ENCODE measurements around the gene ZNF354C. TPM values are rescaled to one million over a fixed set of nuclear protein-coding genes. Genes with fewer than 3 reads are reported as not detected.
"Not testable (repeated sequence)": the region's sequence is repeated elsewhere in the genome, so short reads cannot be mapped to it uniquely, and the experiment has no call there.

The ZNF354C gene
- 1.1 and 1.6 TPM in 2 replicates for total RNA-seq (2014; rRNA removed; shearing (Covaris generic))
- 1.4 and 1.7 TPM in 2 replicates for polyA plus RNA-seq (2014; cell fraction: nucleus; rRNA removed)

DNA sequence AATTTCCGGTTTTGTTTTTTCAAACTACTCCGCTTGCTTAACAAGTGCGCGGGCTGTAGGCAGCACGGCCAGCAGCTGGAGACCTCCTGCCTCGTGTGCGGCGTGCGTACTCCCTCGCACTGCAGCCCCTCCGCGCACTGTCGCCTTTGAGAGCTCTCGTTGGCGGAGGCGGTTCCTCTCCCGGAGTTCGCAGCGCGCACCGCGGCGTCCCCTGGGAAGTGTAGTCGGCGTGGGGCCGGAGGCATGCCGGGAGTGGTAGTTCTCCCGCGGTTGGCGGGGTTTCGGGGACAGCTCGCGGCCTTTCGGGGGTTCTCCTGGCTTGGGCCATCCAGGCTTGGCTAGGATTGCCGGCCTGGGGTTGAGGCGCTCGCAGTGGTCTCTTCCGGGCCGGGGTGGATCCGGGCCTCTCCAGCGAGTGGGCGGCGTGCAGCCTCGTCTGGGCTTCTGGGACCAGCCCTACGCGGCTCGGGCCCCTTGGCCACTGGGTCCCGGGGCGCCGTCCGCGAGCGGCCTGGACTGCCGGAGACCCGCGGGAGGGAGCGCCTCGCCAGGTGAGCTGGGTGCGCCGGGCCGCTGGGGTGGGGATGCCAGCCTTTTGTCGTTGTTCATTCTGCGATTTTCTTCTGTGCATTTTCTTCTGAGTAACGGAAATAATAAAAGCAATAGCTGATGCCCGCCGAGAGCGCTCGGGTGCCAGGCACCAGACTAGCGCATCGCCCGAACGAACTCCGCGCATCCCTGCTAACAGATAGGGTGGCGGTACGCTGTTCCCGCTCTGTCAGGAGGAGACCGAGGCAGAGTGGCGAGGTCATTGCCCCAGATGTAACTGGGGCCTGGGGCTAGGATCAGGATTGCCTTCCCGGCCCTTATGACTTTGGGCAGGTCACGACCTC is at the start of gene ZNF354C:
Gene ZNF354C (plus strand): TSS at position 258 of the 893 bp plus-strand sequence. CDS start 1,696 bp downstream, outside the sequence.
- DNase-seq (ENCODE audit: extremely low read depth, low read depth): peak; percentile 40

DNA sequence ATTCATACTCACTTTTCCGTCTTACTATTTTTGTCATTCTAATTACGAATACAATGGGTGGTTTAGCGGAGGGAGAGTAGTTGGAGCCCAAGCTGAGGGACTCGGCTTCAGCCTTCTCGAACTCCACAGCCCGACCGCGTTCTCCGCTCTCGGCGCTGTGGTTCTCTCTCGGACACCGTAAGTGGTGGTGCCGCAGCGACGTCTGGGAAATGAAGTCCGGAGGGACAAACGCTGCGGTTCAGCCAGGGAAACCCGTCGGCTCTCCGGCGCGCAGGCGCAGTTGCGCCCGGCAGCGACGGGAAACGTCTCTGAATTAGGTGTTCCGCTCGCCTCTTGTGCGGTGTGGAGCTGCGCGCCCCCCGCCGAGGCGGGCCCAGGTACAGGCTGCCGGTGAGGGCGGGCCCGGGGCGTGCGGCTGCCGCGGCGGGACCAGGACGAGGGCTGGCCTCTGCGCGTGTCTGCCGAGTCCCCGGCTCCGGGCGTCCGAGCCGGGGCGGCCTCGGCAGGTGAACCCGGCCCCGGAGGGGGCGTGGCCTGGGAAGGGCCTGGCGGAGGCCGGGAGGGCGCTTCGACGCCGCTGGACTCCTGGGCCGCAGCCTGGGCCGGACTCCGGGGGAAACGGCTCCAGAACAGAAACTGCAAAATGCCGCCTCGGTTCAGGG is 36.5 kb upstream of the ZNF354C start, which contains the start of gene ZNF879:
Gene ZNF879 (plus strand): TSS at position 277 of the 662 bp plus-strand sequence. CDS start 1,201 bp downstream, outside the sequence.
- peak; percentile 85 for DNase-seq (ENCODE audit: extremely low read depth, low read depth)

DNA sequence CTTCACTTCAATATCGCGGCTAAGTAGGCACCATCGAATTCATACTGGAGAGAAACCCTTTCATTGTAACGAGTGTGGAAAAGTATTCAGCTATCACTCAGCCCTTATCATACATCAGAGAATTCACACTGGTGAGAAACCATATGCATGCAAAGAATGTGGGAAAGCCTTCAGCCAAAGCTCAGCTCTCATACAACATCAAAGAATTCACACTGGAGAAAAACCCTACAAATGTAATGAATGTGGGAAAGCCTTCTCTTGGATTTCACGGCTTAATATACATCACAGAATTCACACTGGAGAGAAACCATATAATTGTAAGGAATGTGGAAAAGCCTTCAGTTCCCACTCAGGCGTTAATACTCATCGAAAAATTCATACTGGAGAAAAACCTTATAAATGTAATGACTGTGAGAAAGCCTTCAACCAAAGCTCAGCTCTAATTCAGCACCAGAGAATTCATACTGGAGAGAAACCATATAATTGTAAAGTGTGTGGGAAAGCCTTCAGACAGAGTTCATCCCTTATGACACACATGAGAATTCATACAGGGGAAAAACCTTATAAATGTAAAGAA is 27.1 kb upstream of the ZNF354C start:
- DNase-seq (ENCODE audit: extremely low read depth, low read depth): no peak

DNA sequence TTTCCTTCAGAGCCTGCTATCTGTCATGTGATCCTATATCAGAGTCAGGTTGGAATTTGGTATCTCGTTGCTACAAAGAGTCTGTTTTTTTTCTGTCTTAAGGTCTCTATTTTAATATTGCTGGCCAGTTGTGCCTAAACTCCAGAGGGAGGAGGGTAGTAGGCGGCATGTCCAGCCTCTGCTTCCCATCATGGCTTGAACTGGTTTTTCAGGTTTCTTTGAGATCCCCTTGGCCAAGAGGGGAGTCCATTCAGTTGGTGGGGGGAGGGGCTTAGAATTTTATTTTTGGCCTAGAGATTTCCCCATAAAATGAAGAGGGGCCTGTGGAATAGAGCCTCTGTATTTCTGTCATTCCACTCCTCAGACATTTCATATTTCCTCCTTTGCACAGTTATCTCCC is 15.4 kb upstream of the ZNF354C start:
- no peak for DNase-seq (ENCODE audit: extremely low read depth, low read depth)

DNA sequence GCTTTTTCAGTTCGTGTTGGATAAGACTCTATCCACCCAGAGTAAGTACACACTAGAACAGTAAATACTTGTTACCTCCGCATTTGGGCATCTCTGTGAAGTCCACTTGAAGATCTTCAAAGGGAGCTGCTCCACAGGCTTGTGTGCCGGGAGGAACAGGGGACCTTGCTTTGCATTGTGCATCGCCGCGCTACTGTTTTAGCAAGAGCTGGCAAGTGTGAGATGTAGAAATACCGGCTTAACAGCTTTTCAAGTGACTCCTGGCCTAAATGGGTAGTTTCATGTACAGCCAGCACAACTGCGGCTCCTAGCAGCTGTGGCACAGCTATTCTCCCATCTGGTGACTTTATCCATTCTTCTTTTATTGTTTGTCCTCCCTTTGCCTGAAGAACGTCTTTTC is 8.4 kb upstream of the ZNF354C start:
- DNase-seq (ENCODE audit: extremely low read depth, low read depth): no peak

DNA sequence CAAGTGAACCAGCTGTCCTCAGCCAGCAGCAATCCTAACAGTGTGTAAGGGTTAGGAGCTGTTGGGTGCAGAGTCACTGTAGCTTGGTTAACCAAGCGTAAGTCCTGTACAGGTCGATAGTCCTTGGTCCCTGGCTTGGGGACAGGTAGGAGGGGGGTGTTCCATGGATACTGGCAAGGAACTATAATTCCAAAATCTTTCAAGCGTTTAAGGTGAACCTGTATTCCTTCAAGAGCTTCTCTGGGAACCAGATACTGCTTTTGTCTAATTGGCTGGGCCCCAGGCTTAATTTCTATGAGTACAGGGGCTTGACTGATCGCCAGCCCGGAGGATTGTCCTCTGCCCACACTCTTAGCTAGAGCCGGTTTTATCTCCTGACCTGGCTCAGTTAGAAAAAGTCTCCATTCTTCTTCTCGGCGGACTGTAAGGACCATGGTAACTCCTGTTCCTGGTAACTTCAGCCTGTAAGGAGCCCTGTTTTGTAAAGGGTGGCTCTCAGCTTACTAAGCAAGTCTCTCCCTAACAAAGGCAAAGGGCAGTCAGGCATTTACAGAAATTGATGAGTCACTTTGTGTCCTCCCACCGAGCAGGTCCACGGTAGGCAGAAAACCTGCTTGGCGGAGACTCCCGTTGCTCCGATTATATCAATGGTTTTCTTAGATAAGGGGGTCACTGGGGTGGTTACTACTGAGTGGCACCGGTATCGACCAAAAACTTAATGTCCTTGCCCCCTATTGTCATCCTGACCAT is 6.0 kb upstream of the ZNF354C start:
- no peak for DNase-seq (ENCODE audit: extremely low read depth, low read depth)

DNA sequence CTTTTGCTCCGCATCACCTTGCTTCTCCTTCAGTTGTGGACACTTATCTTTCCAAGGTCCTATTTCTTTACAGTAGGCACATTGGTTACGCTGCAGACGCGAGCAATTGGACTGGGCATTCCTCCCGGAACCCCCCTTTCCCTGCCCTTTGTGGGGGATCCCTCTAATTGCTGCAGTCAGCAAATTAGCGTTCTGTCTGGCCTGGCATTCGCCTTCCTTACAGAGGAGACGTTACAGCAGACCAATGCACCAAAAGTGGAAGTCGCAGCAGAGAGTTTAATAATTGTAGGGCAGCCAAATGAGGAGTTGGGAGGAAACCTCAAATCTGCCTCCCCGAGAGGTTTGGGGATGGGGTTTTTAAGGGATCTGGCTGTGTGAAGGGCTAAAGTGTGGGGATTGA is 5.3 kb upstream of the ZNF354C start:
- no peak for DNase-seq (ENCODE audit: extremely low read depth, low read depth)

DNA sequence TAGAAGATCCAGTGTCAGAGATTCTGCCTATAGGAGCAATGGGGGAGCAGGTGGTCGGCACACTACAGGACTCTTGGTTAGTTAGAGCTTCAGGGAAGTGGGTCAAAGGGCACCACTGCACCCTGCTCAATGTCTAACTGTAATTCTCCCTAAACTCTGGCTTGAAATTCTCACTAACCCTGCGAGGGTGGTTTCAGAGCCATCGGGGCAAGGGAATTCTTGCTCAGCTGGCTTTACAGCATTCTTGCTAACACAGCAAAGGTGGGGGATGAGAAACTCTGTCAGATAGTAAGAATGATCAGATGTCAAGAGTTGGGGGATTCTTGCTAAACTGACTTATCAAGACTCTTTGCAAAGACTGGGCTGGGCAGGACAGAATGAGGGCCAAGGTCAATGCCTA is 4.7 kb upstream of the ZNF354C start:
- no peak for DNase-seq (ENCODE audit: extremely low read depth, low read depth)

DNA sequence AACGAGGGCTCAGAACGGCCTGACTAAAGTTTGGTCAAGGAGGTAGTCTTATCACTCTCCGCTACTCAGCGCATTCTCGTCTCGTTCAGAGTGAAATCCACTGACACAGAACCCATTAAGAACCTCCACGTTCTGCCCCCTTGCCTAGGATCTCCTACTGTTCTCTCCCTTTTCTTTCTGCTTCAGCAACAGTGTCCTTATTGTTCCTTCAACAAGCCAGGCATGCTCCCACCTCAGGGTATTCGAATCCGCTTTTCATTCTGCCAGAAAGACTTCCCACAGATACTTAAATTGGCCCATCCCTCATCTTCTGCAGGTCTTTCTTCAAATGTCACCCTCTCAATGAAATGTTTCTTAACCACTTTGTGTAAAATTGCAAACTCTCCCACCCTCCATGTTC is 4.3 kb upstream of the ZNF354C start:
- no peak for DNase-seq (ENCODE audit: extremely low read depth, low read depth)

DNA sequence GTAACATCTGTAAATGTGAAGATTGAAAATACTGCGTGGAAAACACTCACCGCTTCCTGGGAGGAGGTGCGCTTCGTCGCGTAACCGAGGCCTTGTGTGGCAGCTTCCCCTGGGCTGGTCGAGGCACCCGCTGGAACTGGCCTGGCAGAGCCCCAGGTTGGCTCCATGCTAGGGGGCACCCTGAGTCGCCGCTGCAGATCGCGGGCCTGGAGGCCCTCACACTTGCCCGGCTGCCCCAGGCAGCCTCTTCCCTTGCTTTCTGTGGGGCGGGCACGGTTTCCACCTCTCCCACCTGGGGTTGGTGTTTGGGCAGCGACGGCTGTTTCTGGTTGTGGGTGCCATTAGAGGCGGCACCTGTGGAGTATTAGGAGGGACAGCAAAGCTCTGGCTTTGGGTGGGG is 852 bp downstream of the ZNF354C start:
- DNase-seq (ENCODE audit: extremely low read depth, low read depth): no peak

DNA sequence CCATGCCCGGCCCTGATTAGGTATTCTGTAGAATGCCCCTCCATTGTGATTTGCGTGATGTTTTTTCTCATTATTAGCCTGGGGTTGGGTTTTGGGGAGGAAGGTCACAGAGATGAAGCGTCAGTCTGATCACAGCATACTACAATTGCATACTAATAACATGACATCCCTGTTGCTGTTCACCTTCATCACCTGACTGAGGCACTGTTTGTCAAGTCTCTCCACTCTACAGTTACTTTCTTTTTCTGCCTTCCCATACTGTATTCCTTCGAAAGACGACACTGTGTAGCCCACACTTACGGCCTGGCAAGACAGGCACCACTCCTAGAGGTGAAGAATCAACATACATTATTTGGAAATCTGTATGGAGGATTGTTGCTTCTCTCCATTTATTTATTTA is 5.5 kb downstream of the ZNF354C start:
- DNase-seq (ENCODE audit: extremely low read depth, low read depth): no peak

DNA sequence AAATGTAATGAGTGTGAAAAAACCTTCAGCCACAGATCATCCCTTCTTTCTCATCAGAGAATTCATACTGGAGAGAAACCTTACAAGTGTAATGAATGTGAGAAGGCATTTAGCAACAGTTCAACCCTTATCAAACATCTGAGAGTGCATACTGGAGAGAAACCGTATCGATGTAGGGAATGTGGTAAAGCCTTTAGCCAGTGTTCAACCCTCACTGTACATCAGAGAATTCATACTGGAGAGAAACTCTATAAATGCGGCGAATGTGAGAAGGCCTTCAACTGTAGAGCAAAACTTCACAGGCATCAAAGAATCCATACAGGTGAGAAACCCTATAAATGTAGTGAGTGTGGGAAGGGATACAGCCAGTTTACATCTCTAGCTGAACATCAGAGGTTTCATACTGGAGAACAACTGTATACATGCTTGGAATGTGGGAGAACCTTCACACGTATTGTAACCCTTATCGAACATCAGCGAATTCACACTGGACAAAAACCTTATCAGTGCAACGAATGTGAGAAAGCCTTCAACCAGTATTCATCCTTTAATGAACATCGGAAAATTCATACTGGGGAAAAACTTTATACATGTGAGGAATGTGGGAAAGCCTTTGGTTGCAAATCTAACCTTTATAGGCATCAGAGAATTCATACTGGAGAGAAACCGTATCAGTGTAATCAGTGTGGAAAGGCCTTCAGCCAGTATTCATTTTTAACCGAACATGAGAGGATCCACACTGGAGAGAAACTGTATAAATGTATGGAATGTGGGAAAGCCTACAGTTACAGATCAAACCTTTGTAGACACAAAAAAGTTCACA is 19.2 kb downstream of the ZNF354C start:
- DNase-seq (ENCODE audit: extremely low read depth, low read depth): no peak

DNA sequence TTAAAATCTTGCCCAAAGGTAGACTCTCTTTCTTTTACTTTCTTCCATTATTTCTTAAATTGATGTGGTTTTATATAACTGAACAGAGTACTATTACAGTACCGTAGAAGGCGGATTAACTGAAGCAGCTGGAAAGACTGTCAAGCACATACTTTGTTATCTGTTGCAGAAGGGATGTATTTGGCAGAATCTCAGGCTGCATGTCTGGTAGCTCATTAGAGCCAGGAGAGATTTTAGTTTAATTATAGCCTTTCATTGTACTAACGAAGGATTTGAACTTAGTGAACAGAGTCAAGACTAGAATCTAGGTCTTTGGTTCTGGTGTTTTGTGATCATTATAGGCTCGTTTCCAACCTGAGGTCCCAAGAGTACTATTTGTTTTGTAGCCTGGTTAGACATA is 20.6 kb downstream of the ZNF354C start:
- DNase-seq (ENCODE audit: extremely low read depth, low read depth): no peak

DNA sequence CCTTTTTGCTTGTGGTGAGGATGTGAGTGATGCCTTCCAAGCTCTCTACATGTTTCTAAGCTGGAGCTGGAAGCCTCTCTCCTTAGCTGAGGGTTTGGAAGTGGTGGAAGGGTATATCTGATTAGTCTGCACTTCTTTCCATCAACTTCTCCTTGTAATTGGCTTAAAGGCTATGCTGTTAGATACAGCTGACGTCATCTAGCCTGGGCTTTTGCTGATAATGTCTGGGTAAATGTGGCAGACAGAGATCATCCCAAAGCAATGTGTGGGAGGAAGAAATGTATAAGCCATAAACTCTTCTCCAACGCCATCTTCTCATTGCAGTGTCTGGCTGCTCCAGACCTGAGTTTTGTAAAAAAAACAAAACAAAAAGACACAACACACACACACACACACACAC is 29.3 kb downstream of the ZNF354C start:
- DNase-seq (ENCODE audit: extremely low read depth, low read depth): no peak

DNA sequence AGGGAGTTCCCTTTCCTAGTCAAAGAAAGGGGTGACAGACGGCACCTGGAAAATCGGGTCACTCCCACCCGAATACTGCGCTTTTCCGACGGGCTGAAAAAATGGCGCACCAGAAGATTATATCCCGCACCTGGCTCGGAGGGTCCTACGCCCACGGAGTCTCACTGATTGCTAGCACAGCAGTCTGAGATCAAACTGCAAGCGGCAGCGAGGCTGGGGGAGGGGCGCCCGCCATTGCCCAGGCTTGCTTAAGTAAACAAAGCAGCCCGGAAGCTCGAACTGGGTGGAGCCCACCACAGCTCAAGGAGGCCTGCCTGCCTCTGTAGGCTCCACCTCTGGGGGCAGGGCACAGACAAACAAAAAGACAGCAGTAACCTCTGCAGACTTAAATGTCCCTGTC is 41.1 kb downstream of the ZNF354C start:
- DNase-seq (ENCODE audit: extremely low read depth, low read depth): not testable (repeated sequence)

DNA sequence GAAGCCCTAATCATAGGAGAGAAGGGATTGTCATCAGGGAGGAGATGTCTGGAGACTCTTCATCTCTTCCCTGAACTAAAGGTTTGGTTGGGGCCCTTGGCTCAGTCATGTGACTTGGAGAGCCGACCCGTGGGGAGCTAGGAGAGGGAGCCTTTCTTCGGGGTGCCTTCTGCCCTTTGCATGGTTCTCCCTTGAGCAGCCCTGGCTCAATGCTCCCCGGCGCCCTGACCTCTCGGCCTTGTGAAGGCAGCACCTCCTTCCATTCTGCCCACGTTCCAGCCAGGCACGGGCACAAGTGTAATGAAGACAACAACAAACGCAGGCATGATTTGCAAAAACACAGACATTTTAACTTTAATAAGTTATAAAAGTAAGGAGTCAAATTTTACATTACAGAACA is 50.4 kb downstream of the ZNF354C start:
- no peak for DNase-seq (ENCODE audit: extremely low read depth, low read depth)

DNA sequence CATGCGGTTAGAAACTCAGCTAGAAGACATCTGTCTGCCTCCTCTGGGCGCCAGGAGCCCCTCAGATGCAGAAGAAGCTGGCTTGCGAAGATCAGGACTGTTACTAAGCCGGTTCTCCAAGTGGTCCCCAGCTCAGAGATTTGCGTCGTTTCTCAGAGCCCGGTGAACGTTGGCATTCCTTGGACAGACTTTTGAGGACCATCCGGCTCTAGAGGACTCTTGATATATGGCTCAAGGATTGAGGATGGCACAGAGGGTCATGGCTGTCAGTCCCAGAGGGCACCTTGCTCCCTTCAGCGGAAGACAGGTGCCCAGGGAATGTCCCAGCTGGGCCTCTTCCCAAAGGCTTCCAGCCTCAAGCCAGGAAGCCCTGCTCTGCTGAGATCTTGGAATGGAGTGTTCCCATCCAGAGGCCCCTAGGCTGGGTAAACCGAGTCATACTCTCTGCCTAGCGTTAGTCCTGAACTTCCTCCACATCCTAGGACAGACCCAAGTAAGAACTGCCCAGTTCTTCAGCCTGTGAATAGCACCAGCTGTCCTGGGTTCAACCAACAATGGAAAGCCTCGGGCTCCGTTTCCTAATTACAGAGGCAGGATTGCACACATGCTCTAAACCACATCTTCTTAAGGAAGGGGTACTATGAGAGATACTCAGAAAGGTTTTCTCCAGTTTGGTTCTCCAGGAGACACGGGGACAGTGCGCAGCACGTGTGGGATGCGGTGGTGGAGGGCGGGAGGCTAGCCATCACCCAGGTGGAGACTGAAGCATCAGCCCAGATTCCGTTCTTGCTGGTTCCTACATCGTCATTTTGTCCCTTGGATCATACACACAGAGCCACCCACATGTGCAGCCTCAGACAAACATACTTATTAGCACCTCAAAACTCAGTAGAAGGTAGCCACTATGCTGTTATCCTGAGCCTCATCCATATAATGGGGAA is 51.4 kb downstream of the ZNF354C start:
- no peak for DNase-seq (ENCODE audit: extremely low read depth, low read depth)

DNA sequence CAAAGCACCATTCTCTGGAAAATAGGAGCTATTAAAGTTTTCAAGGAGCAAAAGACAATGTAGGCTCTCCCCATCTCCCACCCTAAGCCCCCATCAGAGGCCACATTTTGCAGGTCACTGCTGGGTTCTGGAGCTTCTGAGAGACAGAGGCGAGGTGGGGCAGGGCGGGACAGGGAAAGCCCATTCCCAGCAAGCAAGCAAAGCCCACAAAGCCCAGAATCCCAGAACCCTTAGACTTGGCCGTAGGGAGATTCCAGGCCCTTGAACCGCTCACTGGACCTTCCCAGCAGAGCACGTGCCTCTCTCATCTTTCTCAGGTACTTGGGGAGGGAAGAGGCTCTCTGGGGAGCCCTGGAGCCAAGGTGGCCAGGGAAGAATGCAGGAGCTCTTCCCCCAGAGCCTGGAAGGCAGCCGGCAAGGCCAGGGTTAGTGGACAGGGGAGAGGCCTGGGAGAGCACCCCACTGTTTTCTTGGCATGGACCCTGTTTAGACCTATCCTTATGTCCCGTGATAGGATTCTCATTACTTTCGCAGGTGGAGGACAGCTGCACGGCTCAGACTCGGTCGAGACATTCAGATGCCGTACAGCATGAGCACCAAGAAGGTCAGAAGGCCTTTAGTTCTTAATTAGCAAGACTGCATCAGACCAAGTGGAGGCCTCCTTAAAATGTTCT is 52.4 kb downstream of the ZNF354C start:
- DNase-seq (ENCODE audit: extremely low read depth, low read depth): no peak
